Measurements from ENCODE around the gene ZNF234. TPM values are rescaled to one million over a fixed set of nuclear protein-coding genes. Genes with fewer than 3 reads are reported as not detected.

Gene ZNF234
- total RNA-seq, 1 donor from 2014 or later: 16.1 TPM

- ATAC-seq (peak; percentile 96 to 98), DNase-seq (peak; percentile 89)
Measured at GRCh38 chr19:44207126-44207803, 65.9 kb downstream of the ZNF234 start.

More at GRCh38 chr19:44207126-44207803, 65.9 kb downstream of the ZNF234 start:
- Histone ChIP-seq H3K4me3 (peak overlapping the region; percentile 84), H3K36me3 (no peaks in the 10 kb centered on the region), H3K4me1 (peaks cover 10% of the 10 kb centered on the region), H3K27me3 (ENCODE audit: low read depth) (no peaks in the 10 kb centered on the region), H3K27ac (peak overlapping the region; percentile 94), H3K9me3 (peaks cover 9% of the 10 kb centered on the region)
- no peak for TF ChIP-seq CTCF (IDR thresholded peaks at IDR 0.05)
- intact Hi-C loops (cut with DNase I): no loop called here

Other genes starting within 250 kb of the ZNF234 start
- 13.3 TPM for gene ZNF45, start 206.3 kb upstream of the ZNF234 start, total RNA-seq
- gene ZNF221, start 190.3 kb upstream of the ZNF234 start, total RNA-seq: 6.2 TPM
- 8.9 TPM for gene ZNF155, start 157.4 kb upstream of the ZNF234 start, total RNA-seq
- gene ZNF230, start 138.6 kb upstream of the ZNF234 start, total RNA-seq: 4.8 TPM
- gene ZNF222, start 116.2 kb upstream of the ZNF234 start, total RNA-seq: 3.1 TPM
- gene ZNF223, start 89.5 kb upstream of the ZNF234 start, total RNA-seq: 5.7 TPM
- gene ZNF284, start 69.4 kb upstream of the ZNF234 start, total RNA-seq: 2.4 TPM
- 31.6 TPM for gene ZNF224, start 47.2 kb upstream of the ZNF234 start, total RNA-seq
- gene ZNF225, start 28.2 kb upstream of the ZNF234 start, total RNA-seq: 6.8 TPM
- gene ZNF226, start 23.5 kb downstream of the ZNF234 start, total RNA-seq: 17.7 TPM
- 18.2 TPM for gene ZNF227, start 71.0 kb downstream of the ZNF234 start, total RNA-seq
- gene ZNF233, start 118.3 kb downstream of the ZNF234 start, total RNA-seq: 0.86 TPM
- gene ZNF235, start 163.5 kb downstream of the ZNF234 start, total RNA-seq: 6.5 TPM
- 4.8 TPM for gene ZNF112, start 215.1 kb downstream of the ZNF234 start, total RNA-seq